Measurements from ENCODE around the gene RHOB.

- TF ChIP-seq CTCF (IDR thresholded peaks at IDR 0.05) (no peak), EZH2 (IDR thresholded peaks at IDR 0.05; ENCODE audit: borderline replicate concordance, insufficient read depth, low read depth, low read length, poor library complexity, severe bottlenecking) (no peak)
These were observed 41.9 kb downstream of the RHOB start for GRCh38 chr2:20488782-20489181.
